ENCODE data around the gene KLHL29.

GRCh38 chr2:23425338-23425871 is 40.4 kb downstream of the KLHL29 start:
- TF ChIP-seq CTCF (IDR thresholded peaks at IDR 0.05; ENCODE audit: insufficient read depth, low read depth, low read length) (no peak), EZH2 (IDR thresholded peaks at IDR 0.05; ENCODE audit: insufficient read depth, low read length) (no peak)
